Measurements from ENCODE around the gene MARVELD1.

- TF ChIP-seq EZH2phosphoT487 (IDR thresholded peaks at IDR 0.05; ENCODE audit: insufficient read depth, low read depth) (no peak), EZH2 (IDR thresholded peaks at IDR 0.05; ENCODE audit: insufficient read depth, poor library complexity, severe bottlenecking) (no peak)
These were observed 52.7 kb downstream of the MARVELD1 start for GRCh38 chr10:97766106-97766810.
